Measurements from ENCODE around the gene PLAAT2. TPM values are rescaled to one million over a fixed set of nuclear protein-coding genes. Genes with fewer than 3 reads are reported as not detected.

Gene PLAAT2
- polyA plus RNA-seq, 4 donors: 0.27 to 0.76 (median 0.37) TPM; not detected in 1

Other genes with a start within 250 kb of the PLAAT2 start
- gene SLC22A9, start 193.6 kb downstream of the PLAAT2 start, polyA plus RNA-seq (ENCODE audit: insufficient read length in 4 of 4): under 1 TPM in 1 of 4 donors, not detected in 3; 0.97 TPM
- under 1 TPM; 0.24 to 0.99 (median 0.64) TPM for gene PLAAT5, start 72.2 kb downstream of the PLAAT2 start, polyA plus RNA-seq (ENCODE audit: insufficient read length in 4 of 4)
- gene LGALS12, start 57.3 kb downstream of the PLAAT2 start, polyA plus RNA-seq (ENCODE audit: insufficient read length in 4 of 4): under 1 TPM; 0.14 to 0.29 (median 0.27) TPM
- gene PLAAT4, start 26.6 kb downstream of the PLAAT2 start, polyA plus RNA-seq (ENCODE audit: insufficient read length in 4 of 4): 10 to 100 TPM in 3 of 4 donors, 1 to 10 TPM in 1; 8.5 to 14.7 (median 11.4) TPM
- 10 to 100 TPM; 13.5 to 20.8 (median 14.7) TPM for gene PLAAT3, start 51.1 kb upstream of the PLAAT2 start, polyA plus RNA-seq (ENCODE audit: insufficient read length in 4 of 4)
- gene ATL3, start 108.0 kb upstream of the PLAAT2 start, polyA plus RNA-seq (ENCODE audit: insufficient read length in 4 of 4): 10 to 100 TPM; 15.2 to 20.0 (median 17.0) TPM
- 100 to 1,000 TPM; 154 to 172 (median 168) TPM for gene RTN3, start 118.1 kb upstream of the PLAAT2 start, polyA plus RNA-seq (ENCODE audit: insufficient read length in 4 of 4)
- gene ZFTA, start 205.4 kb upstream of the PLAAT2 start, polyA plus RNA-seq (ENCODE audit: insufficient read length in 4 of 4): 10 to 100 TPM; 43.3 to 54.8 (median 48.7) TPM

Measured in left renal cortex interstitium (tissue), 4 donors.